HG02610 (cell line): Measurements from ENCODE around the gene ADARB2.

Experiments
- ATAC-seq: cut with Tn5 transposase; IDR thresholded peaks from one replicate; pipeline ENCODE4 v1.9.1; 2021; ENCODE audit warnings: mild to moderate bottlenecking, moderate library complexity; ENCODE audit not compliant: unreplicated experiment

The ADARB2 gene

DNA sequence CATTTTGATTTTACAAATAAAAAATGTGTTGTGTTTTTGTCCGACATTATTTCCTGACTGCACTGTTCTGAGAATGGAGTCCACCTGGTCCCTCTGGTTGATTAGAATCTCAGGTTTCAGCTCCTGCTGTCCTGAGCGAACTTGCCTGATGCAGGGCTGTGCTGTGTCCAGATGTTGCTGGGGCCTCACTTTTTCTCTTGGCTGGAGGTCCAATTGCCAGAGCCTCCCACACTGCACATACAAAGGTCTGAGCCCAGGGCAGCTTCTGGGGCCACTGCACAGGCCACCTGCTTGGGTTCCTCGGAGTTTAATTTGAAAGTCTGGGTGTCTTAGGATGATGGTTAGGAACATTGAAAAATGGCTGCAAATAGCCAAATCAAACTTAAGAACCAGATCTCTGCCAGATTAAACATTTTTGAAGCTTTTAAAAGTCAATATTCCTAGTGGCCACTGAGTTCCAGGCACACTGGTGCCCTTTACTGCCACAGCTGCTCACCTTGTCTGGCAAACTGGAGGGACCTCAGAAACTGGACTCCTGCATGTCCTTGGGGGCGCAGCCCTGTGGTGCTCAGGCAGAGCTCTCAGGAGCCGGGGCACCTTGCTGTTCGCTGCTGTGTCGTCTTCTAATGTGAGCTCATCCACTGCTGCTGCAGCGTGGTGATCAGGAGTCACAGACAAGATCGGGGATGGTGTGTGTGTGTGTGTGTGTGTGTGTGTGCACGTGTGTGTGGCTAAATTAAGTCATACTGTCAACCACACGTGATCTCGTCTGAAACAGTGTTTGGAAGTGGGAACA, 606.1 kb downstream of the ADARB2 start:
- ATAC-seq: no peak

DNA sequence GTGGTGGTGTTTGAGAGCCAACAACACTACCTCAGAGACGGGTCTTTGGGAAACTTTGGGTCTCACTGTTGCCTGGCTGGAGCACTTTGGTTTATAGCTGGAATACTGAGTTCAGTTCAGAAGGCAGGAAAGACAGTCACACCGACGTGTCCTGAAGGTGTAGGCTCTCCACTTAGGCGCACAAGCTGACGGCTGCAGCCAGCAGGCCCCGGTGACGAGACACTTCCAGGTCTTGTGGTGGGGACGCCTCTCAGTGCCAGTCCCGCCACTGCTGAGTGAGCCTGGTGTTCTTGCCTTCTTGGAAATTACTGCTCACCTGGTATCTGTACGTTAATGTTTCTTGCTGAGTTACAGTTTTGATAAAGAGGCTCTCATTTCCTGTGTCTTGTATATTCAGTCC, 607.1 kb downstream of the ADARB2 start:
- no peak for ATAC-seq

DNA sequence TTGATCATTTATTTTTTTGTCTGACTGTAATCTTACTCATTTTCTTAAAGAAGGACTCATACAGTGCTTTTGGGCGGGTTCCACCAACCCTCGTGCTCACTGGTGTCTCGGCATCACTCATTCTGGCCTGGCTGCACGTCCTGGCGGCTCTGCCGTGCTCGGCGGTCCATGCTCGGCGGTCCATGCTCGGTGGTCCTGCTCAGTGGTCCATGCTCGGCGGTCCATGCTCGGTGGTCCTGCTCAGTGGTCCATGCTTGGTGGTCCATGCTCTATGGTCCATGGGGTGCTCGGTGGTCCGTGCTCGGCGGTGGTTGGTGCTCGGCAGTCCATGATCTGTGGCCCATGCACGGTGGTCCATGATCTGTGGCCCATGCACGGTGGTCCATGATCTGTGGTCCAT, 608.7 kb downstream of the ADARB2 start:
- no peak for ATAC-seq

DNA sequence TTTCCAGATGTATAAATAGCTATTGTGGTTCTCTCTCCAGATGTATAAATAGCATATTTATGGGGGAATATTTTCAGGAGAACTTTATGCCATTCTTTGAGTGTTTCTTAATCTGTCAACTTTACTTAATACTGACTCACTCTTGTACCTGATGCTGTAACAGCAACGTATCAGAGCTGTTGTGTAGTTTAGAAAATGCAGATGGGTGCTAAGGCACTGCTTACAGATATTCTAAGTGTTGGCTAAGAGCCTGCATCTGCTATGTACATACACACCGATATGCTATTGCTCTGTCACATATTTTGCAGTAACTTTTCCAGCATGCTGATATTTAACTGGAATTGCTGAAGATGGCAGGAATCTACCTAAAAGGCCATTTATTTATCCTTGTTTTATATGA, 609.2 kb downstream of the ADARB2 start:
- no peak for ATAC-seq

DNA sequence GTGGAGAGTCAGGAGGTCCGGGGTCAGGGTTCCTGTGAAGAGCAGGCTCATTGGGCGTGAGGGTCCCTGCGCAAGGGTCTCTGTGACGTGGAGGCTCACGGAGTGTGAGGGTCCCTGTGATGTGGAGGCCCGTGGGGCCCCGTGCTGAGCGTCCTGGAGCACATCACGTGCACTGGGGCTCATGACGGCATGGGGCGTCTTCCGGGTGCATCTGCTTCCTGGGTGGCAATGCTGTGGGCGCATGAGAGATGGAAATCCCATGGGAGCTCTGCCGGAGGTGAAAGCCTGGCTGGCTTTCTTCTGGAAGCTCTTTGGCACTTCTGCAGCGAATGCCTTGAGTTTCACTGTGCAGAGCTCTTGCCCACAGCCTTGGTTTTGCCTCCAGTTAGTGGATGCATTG, 609.7 kb downstream of the ADARB2 start:
- no peak for ATAC-seq
